Myocyte (in vitro differentiated cells): Measurements from ENCODE around the gene HLA-DQA1. TPM values are rescaled to one million over a fixed set of nuclear protein-coding genes. Genes with fewer than 3 reads are reported as not detected.
"Not testable (repeated sequence)": the region's sequence is repeated elsewhere in the genome, so short reads cannot be mapped to it uniquely, and the experiment has no call there.

Experiments
- DNase-seq: peaks from one replicate; pipeline ENCODE4 v3.0.0-alpha.2; 2012; ENCODE audit warnings: low read depth
- total RNA-seq: library from RNA; depleted of rRNA; stranded (reverse); fragments of >200 nt; gene quantifications from 2 replicates; pipeline ENCODE4 v1.2.3, GENCODE V29; 2014

HLA-DQA1 gene
- total RNA-seq, 1 donor from 2014 or later: not detected

DNA sequence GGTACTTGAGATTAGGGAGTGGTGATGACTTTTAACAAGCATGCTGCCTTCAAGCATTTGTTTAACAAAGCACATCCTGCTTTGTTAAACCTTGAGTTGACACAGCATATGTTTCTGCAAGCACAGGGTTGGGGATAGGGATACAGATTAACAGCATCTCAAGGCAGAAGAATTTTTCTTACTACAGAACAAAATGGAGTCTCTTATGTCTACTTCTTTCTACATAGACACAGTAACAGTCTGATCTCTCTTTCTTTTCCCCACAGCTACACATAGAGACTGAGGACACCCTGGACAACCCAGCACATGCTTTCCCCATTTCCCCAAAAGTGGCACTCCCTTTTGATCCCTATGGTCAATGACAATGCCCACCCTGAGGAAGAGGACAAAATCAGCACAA lies 20.6 kb downstream of the HLA-DQA1 start:
- not testable (repeated sequence) for DNase-seq

DNA sequence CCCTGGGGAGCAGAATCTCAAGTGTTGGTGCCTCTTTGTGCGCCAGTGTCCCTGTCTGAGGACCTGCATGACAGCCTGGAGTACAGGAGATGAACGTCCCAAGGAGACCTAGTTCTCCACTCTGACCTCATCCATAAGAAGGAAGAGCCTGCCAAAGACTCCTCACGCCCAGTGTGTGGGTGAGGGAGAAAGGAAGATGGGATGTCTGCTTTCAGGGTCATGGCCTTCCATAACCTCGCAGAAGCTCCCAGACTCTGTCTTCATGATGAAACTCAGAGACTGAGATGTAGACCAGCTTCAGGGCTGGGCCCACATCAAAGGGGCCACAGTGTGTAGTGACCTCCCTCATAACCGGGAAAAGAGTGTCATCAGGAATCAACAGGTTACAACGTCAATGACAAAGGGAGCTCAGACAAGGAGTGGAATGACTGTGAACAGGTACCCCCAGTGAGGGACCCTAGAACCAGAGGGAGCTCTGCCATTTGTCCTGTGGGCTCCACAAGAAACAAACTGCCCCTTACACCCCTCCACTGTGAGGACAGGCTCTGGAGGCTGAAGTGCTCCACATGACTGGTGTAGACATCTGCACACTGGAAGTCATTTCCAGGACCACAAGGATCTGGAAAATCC lies 21.2 kb downstream of the HLA-DQA1 start:
- DNase-seq: no peak

DNA sequence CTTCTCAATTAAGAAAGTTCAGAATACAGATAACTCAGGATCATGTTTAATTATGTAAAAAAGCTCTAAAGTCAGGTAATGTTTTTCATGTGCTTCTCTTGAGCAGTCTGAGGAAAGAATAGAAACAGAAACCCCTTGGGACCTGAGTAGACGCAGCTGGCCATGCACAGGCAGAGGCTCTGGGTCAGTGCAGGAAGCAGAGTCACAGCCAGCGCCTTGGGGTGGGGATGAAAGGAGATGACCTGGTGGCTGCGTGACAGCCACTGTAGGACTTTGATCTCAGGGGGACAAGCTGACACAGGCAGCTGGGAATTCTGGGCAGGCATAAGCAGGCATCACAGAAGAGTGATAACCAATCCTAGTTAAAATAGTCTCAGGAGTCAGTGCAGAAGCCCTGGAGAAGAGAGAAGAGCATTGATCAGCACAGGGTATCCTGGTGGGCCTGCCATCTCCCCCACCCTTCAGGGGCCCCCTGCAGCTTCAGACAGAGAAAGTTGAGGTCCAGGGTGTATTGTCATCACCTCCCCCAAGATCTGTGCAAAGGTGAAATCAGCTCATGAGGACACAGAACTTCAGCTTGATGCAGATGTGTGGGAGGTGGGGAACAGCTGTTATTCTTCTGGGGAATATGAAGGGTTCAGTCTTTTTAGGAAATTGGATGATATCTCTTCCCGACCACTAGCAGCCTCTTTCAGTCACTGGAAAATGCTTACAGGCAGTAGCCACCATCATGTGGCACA lies 22.8 kb downstream of the HLA-DQA1 start:
- DNase-seq: no peak

DNA sequence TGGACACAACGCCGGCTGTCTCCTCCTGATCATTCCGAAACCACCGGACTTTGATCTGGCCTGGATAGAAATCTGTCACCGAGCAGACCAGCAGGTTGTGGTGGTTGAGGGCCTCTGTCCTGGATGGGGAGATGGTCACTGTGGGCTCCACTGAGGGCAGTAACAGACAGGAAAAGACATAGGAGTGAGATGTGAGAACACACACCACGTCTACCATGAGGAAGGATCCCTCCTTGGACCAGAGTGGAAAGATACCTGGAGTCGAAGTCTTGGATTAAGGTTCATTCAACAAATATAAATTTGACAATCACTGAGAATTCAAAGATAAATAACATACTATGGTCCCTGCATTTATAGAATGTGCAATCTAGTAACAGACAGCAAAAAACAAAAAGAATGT lies 24.9 kb downstream of the HLA-DQA1 start:
- no peak for DNase-seq

DNA sequence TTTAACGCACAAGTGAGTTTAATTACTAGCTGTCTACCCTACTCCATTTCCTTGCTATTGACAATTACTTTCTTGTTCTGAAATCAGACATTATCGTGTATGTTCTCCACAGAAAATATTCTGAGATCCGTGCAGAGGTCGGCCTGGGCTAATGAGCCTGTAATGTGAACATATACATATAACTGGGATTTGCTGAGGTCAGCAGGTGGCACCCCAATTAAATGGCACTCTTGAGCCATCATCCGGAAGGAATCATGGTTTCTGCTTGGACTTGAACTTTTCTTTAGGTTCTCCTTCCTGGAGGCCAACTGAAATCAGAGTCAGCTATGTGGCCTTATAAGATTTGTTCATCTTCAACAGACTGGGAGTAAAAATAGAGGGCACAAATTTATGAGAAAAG lies 25.6 kb downstream of the HLA-DQA1 start:
- DNase-seq: no peak

DNA sequence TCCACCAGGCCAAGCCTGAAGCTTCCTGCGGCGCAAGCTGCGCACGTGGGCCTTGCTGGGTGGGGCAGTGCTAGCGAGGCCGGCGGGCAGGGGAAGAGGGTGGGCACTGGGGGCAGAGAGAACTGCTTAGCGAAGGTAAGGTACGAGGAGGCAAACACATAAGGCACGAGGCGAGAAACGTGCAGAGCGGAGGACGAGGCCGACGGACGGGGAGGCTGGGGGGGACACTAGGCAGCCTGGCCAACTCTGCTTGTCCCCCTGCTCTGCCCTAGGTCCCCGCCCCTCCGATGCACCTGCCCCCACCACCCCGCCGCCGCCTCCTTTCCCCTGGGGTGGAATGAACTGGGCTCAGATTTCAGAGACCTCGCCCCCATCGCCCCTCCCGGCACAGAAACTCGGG lies 27.1 kb downstream of the HLA-DQA1 start:
- DNase-seq: no peak

DNA sequence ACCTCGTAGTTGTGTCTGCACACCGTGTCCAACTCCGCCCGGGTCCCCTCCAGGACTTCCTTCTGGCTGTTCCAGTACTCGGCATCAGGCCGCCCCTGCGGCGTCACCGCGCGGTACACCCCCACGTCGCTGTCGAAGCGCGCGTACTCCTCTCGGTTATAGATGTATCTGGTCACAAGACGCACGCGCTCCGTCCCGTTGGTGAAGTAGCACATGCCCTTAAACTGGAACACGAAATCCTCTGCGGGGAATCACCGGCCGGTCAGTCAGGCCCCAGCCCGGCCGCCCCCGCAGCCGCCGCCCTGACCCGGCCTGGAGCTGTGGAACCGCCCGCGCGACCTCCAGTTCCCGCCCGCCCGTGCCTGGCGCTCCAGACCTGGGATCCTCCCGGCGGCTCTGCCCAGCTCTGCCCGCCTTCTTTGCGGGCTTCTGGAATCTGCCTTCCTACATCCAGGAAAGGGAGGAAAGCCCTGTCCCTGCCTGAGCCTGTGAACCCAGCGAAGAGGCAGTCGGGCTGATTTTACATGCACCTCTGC lies 27.7 kb downstream of the HLA-DQA1 start:
- DNase-seq: no peak

DNA sequence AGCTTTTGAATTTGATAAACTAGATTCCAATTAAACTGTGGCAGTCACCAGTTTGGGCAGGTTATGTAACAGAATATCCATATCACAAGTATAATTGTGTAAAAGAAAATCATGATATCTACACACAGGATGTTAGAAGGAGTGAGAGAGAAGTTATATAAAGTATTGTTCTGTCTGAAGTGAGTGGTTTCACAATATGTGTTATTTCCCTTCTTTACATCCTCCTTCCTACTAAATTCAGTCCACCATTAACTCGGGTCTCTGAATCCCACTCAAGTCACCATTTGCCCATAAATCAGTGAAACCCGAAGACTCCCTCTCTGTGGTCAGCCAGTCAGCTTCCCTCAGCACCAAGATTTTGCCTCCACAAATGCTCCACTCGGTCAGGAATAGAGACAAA lies 28.5 kb downstream of the HLA-DQA1 start:
- no peak for DNase-seq

DNA sequence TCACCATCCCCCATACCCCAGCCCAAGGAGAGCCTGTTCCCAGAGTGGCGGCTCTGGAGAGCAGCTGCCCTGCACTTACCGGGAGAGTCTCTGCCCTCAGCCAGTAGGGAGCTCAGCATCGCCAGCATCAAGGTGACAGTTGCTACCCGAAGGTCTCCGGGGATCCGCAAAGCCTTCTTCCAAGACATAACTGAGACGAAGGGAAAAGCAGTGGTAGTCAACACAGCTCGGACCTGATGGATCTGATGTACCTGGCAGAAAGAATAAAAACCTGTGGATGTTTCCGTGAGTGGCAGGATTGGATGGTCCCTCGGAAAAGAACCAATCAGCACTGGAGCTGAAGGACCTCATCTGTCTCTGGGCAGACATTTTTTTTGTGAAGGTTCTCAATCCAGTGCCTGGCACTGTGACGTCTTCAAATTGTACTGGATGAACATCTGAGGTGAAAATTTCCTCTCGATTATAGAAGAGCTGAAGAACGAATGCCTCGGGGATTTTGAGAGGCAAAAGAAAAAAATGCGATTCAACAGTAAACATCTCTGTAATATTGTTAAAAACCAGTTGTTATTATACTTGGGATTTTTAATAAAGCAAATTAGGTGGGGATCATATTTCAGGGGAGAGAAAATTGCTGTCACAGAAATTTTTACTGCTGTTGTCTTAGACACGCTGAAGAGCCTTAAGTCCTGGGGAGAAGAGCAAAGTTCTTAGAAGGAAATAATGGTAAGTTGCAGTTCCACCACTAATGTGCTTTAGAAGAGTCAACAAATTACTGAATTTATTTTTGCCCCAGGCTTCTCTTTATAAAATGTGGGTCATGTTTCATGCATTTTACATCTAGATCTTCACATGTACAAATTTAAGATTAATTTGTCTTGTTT lies 29.5 kb downstream of the HLA-DQA1 start, which contains the start of gene HLA-DQB1:
Gene HLA-DQB1 (minus strand): TSS at position 238 of the 881 bp plus-strand sequence. CDS start 50 bp downstream, at position 188.
- DNase-seq: peak; percentile 6

DNA sequence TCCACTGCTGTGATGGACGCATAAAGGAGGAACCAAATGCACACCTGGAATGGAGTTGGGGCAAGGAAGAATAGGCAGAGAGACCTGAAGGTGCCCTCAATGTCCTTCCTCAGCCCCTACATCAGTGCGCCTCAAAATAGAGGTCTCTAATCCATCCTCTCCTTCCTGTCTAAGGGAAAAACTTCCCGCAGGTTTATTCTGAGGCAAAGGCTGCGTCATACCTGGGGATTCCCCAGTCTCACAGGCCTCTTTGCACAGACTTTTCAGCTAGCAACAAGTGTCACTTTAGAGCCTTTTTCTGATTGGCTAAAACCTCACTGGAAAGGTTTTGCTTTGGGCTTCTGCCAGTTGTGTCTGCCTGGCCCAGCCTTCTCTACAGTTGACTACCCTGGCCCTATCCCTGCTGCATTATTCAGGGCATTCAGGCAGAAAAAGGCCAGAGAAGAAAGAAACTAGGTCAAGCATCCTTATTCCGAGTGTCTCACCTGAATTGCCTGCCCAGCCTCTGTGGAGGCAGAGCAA lies 31.1 kb downstream of the HLA-DQA1 start:
- no peak for DNase-seq

DNA sequence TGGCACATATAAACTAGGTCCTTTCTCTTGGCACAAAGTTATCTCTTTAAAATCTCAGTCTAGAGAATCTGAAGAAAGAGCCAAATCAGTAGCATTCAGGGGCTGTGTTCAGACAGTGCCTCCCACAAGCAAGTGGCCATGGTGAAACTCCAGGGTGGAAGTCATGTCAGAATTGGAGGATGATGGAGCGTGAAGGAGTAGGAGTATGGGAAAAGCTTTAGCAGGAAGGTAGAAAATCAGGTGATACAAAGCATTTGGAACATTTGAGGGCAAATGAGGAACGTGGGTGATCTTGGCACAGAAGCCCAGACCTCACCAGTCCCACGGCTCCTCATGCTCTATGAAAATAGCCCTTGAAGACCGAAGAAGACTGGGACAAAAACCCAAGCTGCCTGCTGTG lies 32.0 kb downstream of the HLA-DQA1 start:
- no peak for DNase-seq

DNA sequence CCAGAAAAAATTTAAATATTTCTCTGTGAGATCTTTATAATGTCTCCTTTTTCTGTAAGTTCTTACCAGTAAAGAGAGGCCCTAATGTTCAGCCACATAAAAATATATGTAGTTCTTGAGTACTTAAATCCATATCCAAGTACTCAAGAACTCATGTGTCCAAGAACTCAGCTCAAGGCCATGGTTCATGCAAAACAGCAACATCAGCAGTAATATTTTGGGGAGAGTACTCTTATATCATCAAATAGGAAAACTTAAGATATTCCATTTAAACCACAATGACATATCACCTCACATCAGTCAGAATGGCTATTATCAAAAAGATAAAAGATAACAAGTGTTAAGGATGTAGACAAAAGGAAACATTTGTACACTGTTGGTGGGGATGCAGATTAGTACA lies 32.7 kb downstream of the HLA-DQA1 start:
- DNase-seq: no peak

DNA sequence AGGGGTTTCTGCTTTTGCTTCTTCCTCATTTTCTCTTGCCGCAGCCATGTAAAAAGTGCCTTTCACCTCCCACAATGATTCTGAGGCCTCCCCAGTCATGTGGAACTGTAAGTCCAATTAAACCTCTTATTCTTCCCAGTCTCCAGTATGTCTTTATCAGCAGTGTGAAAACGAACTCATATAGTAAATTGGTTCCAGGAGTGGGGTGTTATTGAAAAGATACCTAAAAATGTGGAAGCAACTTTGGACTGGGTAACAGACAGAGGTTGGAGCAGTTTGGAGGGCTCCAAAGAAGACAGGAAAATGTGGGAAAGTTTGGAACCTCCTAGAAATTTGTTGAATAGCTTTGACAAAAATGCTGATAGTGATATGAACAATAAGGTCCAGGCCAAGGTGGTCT lies 34.7 kb downstream of the HLA-DQA1 start:
- DNase-seq: not testable (repeated sequence)

DNA sequence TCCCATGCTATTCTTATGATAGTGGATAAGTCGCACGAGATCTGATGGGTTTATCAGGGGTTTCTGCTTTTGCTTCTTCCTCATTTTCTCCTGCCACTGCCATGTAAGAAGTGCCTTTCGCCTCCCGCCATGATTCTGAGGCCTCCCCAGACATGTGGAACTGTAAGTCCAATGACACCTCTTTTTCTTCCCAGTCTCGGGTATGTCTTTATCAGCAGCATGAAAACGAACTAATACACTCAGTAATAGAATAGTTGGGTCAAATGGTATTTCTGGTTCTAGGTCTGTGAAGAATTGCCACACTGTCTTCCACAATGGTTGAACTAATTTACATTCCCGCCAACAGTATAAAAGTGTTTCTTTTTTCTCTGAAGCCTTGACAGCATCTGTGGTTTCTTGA lies 36.9 kb downstream of the HLA-DQA1 start:
- not testable (repeated sequence) for DNase-seq

DNA sequence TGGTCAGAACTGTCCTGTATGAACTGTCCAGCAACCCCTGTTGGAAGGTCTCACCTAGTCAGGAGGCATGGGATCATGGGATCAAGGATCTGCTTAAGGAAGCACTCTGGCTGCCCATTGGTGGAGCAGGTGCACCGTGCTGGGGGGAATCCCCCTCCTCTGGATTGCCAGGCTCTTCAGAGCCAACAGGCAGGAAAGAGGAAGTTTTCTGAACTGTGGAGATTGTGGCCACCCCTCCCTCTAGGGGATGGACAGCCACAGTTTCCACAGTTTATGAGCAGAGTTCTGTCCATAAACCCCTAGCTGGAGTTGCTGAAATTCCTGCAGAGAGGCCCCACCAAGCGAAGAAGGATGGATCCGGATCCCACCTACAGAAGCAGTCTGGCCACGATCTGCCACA lies 42.3 kb downstream of the HLA-DQA1 start:
- DNase-seq: no peak

DNA sequence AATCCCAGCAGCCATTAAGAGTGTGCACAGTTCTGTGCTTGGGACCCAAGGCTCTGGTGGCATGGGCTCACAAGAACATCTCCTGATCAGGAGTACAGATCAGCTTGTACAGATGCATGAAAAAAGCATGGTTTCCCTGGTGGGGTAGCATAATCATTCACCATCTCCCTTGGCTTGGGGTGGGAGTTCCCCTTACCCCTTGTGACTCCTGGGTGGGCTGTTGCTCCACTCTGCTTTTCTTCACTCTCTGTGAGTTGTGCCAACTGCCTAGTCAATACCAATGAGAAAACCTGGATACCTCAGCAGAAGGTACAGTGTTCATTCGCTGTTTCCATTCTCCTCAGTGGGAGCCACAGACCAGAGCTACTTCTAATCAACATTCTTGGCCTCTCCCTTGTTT lies 42.8 kb downstream of the HLA-DQA1 start:
- DNase-seq: no peak

DNA sequence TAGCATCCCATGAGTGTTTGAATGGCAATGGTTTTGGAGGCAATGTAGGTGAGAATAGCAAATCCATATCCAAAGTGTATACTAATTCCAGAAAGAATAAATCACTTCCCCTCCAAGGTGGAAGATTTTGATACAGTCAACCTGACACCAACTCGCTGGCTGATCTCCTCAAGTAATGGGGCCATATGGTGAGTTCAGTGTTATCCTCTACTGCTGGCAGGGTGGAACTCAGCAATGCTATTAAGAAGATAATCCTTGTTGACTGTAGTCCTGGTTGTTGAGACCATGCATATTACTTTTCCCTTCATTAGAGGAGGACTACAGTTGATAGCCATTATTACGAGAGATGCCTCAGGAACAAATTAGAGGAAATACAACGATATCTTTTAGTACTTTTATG lies 47.0 kb downstream of the HLA-DQA1 start:
- DNase-seq: no peak

DNA sequence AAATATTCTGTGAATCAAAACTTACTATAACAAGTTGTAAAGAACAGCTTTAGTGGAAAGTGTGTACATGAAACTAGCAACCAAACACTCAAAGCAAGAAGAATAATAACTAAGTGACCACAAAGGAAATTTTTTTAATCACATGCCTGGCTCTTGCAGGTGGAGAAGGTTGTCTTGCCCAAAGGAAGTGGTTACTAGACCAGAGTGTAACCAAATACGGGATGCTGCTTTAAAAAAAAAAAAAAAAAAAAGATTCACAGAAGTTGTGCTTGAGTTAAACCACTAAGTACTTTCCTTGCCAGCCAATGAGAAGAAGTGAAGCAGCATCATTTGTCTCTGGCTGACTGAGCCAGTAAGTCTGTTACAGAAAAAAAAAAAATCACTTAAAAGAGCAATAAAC lies 48.4 kb downstream of the HLA-DQA1 start:
- peak; percentile 12 for DNase-seq

DNA sequence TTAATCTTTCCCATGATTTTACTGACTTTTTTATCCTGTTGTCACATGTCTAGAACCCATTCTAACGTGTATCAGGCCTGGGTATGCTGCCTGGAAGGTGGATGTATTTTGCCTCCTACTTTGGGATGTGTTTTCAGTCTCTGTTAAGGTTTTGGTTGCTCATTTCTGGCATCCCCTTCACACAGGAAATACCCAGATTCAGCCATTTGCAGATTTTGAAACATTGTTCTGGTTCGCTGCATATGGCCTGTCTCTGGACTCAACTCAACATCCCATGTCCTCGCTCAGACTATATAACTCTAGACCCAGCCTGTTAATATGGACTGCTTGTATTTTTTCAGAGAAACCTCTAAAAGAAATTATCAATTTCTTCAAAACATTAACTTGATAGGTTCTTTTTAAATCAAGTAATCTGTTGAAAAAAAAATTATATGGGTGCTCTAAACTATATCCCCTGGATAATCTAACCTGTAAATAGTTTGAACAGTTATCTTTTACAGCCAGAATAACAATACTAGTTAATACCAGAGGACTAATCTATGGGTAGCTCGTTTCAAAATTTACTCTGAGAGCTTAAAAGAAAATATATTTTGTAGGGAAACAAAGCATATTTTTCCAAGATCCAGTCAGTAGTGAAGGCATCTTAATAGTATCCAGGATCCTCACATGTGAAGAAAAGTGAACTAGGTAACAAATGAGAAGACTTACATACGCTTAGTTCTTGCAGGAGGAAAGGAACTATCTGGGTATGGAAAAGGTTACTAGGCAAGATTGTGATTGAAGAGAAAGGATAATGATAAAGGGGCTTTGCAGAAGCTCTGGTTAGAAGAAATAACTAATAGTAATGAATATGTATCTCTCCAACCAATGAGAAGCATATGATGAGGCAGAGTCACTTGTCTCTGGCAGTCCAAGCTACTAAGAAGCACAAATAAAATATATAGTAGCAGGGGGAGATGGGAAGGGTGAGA lies 52.6 kb downstream of the HLA-DQA1 start:
- DNase-seq: no peak

DNA sequence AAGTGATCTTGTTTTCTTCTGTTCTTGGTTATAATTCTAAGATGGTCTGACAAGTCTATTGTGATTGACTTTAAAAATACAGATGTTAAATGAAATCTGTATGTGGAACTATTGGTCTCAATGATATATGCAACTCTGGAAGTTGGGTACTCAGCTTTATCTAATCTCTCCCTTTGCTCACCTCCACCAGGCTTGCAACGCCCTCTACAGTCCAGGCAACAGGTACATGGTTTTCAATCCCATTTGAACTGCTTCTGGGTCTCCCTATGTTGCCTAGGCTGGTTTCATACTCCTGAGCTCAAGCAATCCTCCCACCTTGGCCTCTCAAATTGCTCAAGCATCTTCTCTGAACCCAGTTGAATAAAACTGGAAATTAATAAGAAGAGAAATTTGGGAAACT lies 54.8 kb downstream of the HLA-DQA1 start:
- no peak for DNase-seq
